Hepatocyte (in vitro differentiated cells): ENCODE results near the gene RPS6KA4.

Experiments used
- CTCF ChIP-seq: fragments of 200-600 bp; sonication (generic); IDR thresholded peaks from 2 replicates; pipeline ENCODE4 v1.5.1; 2016; ENCODE audit warnings: antibody characterized with exemption, mild to moderate bottlenecking; ENCODE audit not compliant: poor library complexity
- EZH2 ChIP-seq: fragments of 200-600 bp; sonication (generic); IDR thresholded peaks from 2 replicates; pipeline ENCODE4 v1.6.1; 2016; ENCODE audit warnings: antibody characterized with exemption, mild to moderate bottlenecking, borderline replicate concordance

GRCh38 chr11:64317325-64317960 lies 41.5 kb upstream of the RPS6KA4 start, which contains the start of gene TRMT112:
- TF ChIP-seq CTCF = no peak
- TF ChIP-seq EZH2 = no peak
